Liver (tissue), 3 donors: ENCODE measurements around the gene IL20.

ENCODE experiments used
- CTCF ChIP-seq: fragments of 150-350 bp; IDR thresholded peaks from 2 replicates; pipeline ENCODE4 v1.5.1; 2017; ENCODE audit warnings: improper control_type of control experiment, low read depth, low read length; ENCODE audit not compliant: missing input control
- JUND ChIP-seq, 2 donors: IDR thresholded peaks; 2 replicates each; pipeline ENCODE4 v1.6.1; 2016; ENCODE audit warnings: antibody characterized with exemption in 2 of 2
- RAD21 ChIP-seq, 2 donors: IDR thresholded peaks; 2 replicates each; pipeline ENCODE4 v1.6.1; 2016; ENCODE audit warnings: antibody characterized with exemption in 2 of 2, mild to moderate bottlenecking in 2 of 2
- REST ChIP-seq: IDR thresholded peaks from 2 replicates; pipeline ENCODE4 v1.6.1; 2016; ENCODE audit warnings: antibody characterized with exemption, mild to moderate bottlenecking
- SP1 ChIP-seq: IDR thresholded peaks from 2 replicates; pipeline ENCODE4 v1.6.1; 2018; ENCODE audit warnings: antibody characterized with exemption, mild to moderate bottlenecking
- TAF1 ChIP-seq: conservative IDR thresholded peaks from 2 replicates; pipeline ENCODE4 v1.6.1; 2016; ENCODE audit warnings: antibody characterized with exemption, mild to moderate bottlenecking
- YY1 ChIP-seq: IDR thresholded peaks from 2 replicates; pipeline ENCODE4 v1.6.1; 2016; ENCODE audit warnings: antibody characterized with exemption, mild to moderate bottlenecking
- donor health status: healthy.
- donor health status: healthy.

DNA sequence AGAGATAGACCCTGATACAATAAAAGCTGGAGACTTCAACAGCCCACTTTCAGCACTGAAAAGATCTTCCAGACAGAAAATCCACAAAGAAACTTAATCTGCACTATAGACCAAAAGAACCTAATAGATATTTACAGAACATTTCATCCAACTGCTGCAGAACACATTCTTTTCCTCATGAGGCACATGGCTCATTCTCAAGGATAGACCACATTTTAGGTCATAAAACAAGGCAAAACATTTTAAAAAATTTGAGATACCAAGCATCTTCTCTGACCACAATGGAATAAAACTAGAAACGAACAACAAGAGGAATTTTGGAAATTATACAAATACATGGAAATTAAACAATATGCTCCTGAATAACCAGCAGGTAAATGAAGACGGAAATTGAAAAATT is 15.0 kb upstream of the IL20 start:
- no peak for TF ChIP-seq CTCF
- no peak for TF ChIP-seq TAF1
- TF ChIP-seq SP1: no peak
- no peak for TF ChIP-seq YY1
- TF ChIP-seq RAD21 (IDR thresholded peaks at IDR 0.05): no peak
- TF ChIP-seq REST: no peak
- TF ChIP-seq JUND (IDR thresholded peaks at IDR 0.05): no peak
